Measurements from ENCODE around the gene AFG3L2.

The AFG3L2 gene

GRCh38 chr18:12290086-12290485 is 86.9 kb downstream of the AFG3L2 start:
- FAIRE-seq (no peak), DNase-seq (ENCODE audit: insufficient read length, low spot score) (no peak)
- TF ChIP-seq CTCF (IDR thresholded peaks at IDR 0.05; ENCODE audit: insufficient read depth, missing control alignments) = no peak

GRCh38 chr18:12288403-12288755 is 88.6 kb downstream of the AFG3L2 start:
- FAIRE-seq (no peak), DNase-seq (ENCODE audit: insufficient read length, low spot score) (no peak)
- TF ChIP-seq CTCF (IDR thresholded peaks at IDR 0.05; ENCODE audit: insufficient read depth, missing control alignments) = no peak

GRCh38 chr18:12287684-12288402 is 89.2 kb downstream of the AFG3L2 start:
- TF ChIP-seq CTCF (IDR thresholded peaks at IDR 0.05; ENCODE audit: insufficient read depth, missing control alignments) = no peak
- no peak for FAIRE-seq
- DNase-seq (ENCODE audit: insufficient read length, low spot score) = no peak

- TF ChIP-seq CTCF (IDR thresholded peaks at IDR 0.05; ENCODE audit: insufficient read depth, missing control alignments) = no peak
- FAIRE-seq = no peak
- DNase-seq (ENCODE audit: insufficient read length, low spot score) = no peak
Measured at GRCh38 chr18:12287131-12287681, 89.8 kb downstream of the AFG3L2 start.

- FAIRE-seq (no peak), DNase-seq (ENCODE audit: insufficient read length, low spot score) (no peak)
- no peak for TF ChIP-seq CTCF (IDR thresholded peaks at IDR 0.05; ENCODE audit: insufficient read depth, missing control alignments)
Measured at GRCh38 chr18:12283666-12284065, 93.4 kb downstream of the AFG3L2 start.

- DNase-seq (ENCODE audit: insufficient read length, low spot score) = no peak
- no peak for FAIRE-seq
- peak; percentile 16 for TF ChIP-seq CTCF (IDR thresholded peaks at IDR 0.05; ENCODE audit: insufficient read depth, missing control alignments)
Measured at GRCh38 chr18:12283256-12283655, 93.8 kb downstream of the AFG3L2 start.

GRCh38 chr18:12282442-12283039 is 94.5 kb downstream of the AFG3L2 start:
- no peak for TF ChIP-seq CTCF (IDR thresholded peaks at IDR 0.05; ENCODE audit: insufficient read depth, missing control alignments)
- FAIRE-seq = no peak
- no peak for DNase-seq (ENCODE audit: insufficient read length, low spot score)

Data from D721Med (cell line).